ENCODE results near the gene CCDC175. TPM values are rescaled to one million over a fixed set of nuclear protein-coding genes. Genes with fewer than 3 reads are reported as not detected.

The CCDC175 gene
- total RNA-seq, 4 donors from 2014 or later = not detected

- no peak overlapping the region for H3K4me3 ChIP-seq
- no peaks in the 10 kb centered on the region for H3K4me1 ChIP-seq
- H3K9me3 ChIP-seq = peaks cover 0 to 4% (median 0%) of the 10 kb centered on the region in 3 donors
- H3K27me3 ChIP-seq = peaks cover 16% of the 10 kb centered on the region
- no peak for TF ChIP-seq EP300 (IDR thresholded peaks at IDR 0.05)
- no peak for TF ChIP-seq POLR2AphosphoS5 (IDR thresholded peaks at IDR 0.05)
- no peak for TF ChIP-seq POLR2A (IDR thresholded peaks at IDR 0.05)
- TF ChIP-seq CTCF (IDR thresholded peaks at IDR 0.05) = no peak
- no peak for ATAC-seq
- H3K36me3 ChIP-seq = no peaks in the 10 kb centered on the region
- WGBS, 2 donors (ENCODE audit: low coverage in 1 of 2) = 42 to 77% methylated on average over 1 of the region's 1 CpG
- no peak overlapping the region for H3K27ac ChIP-seq
Measured at GRCh38 chr14:59566296-59566695, 10.3 kb downstream of the CCDC175 start.

GRCh38 chr14:59565087-59565486 is 11.5 kb downstream of the CCDC175 start:
- Histone ChIP-seq H3K4me1 (no peaks in the 10 kb centered on the region), H3K27me3 (peaks cover 15% of the 10 kb centered on the region), H3K9me3 (peaks cover 0 to 4% (median 0%) of the 10 kb centered on the region in 3 donors), H3K4me3 (no peak overlapping the region), H3K36me3 (no peaks in the 10 kb centered on the region), H3K27ac (no peak overlapping the region)
- WGBS, 2 donors (ENCODE audit: low coverage in 1 of 2) = 38% methylated on average over 1 of the region's 1 CpG; no CpG with 5 or more reads in 1 of the 2 donors
- no peak for ATAC-seq
- TF ChIP-seq POLR2AphosphoS5 (IDR thresholded peaks at IDR 0.05) (no peak), POLR2A (IDR thresholded peaks at IDR 0.05) (no peak), EP300 (IDR thresholded peaks at IDR 0.05) (no peak), CTCF (IDR thresholded peaks at IDR 0.05) (no peak)

GRCh38 chr14:59564366-59564765 is 12.2 kb downstream of the CCDC175 start:
- 10 to 33% methylated on average over 2 of the region's 2 CpGs for WGBS, 2 donors (ENCODE audit: low coverage in 1 of 2)
- no peak overlapping the region for H3K4me3 ChIP-seq
- H3K9me3 ChIP-seq = no peaks in the 10 kb centered on the region
- ATAC-seq = no peak
- H3K36me3 ChIP-seq = no peaks in the 10 kb centered on the region
- TF ChIP-seq EP300 (IDR thresholded peaks at IDR 0.05) = no peak
- TF ChIP-seq POLR2AphosphoS5 (IDR thresholded peaks at IDR 0.05) = no peak
- peaks cover 12% of the 10 kb centered on the region for H3K27me3 ChIP-seq
- H3K4me1 ChIP-seq = no peaks in the 10 kb centered on the region
- no peak overlapping the region for H3K27ac ChIP-seq

GRCh38 chr14:59547310-59547709 is 29.3 kb downstream of the CCDC175 start:
- TF ChIP-seq EP300 (IDR thresholded peaks at IDR 0.05) (no peak), POLR2A (IDR thresholded peaks at IDR 0.05) (no peak), POLR2AphosphoS5 (IDR thresholded peaks at IDR 0.05) (no peak), CTCF (IDR thresholded peaks at IDR 0.05) (no peak)
- Histone ChIP-seq H3K9me3 (peaks cover 0 to 12% (median 0%) of the 10 kb centered on the region in 3 donors), H3K4me1 (no peaks in the 10 kb centered on the region), H3K4me3 (no peak overlapping the region), H3K27ac (no peak overlapping the region), H3K27me3 (no peaks in the 10 kb centered on the region), H3K36me3 (no peaks in the 10 kb centered on the region)
- WGBS, 2 donors (ENCODE audit: low coverage in 1 of 2) = 72% methylated on average over 2 of the region's 2 CpGs
- no peak for ATAC-seq

GRCh38 chr14:59543873-59544272 is 32.7 kb downstream of the CCDC175 start:
- Histone ChIP-seq H3K27me3 (no peaks in the 10 kb centered on the region), H3K9me3 (no peaks in the 10 kb centered on the region), H3K36me3 (no peaks in the 10 kb centered on the region), H3K4me3 (no peak overlapping the region), H3K4me1 (no peaks in the 10 kb centered on the region), H3K27ac (no peak overlapping the region)
- TF ChIP-seq CTCF (IDR thresholded peaks at IDR 0.05) = no peak
- TF ChIP-seq POLR2A (IDR thresholded peaks at IDR 0.05) = no peak
- TF ChIP-seq POLR2AphosphoS5 (IDR thresholded peaks at IDR 0.05) = no peak
- ATAC-seq = no peak
- 27 to 29% methylated on average over 4 to 7 of the region's 7 CpGs for WGBS, 2 donors (ENCODE audit: low coverage in 1 of 2)

Data from gastroesophageal sphincter (tissue), 4 donors.